ENCODE results near the gene TRH. TPM values are rescaled to one million over a fixed set of nuclear protein-coding genes. Genes with fewer than 3 reads are reported as not detected.
"Not testable (repeated sequence)": the region's sequence is repeated elsewhere in the genome, so short reads cannot be mapped to it uniquely, and the experiment has no call there.

Gene TRH
- total and polyA plus RNA-seq, 2 donors (not counting 3 experiments of a cell fraction or from before 2014, with no cell fraction given) = not detected

DNA sequence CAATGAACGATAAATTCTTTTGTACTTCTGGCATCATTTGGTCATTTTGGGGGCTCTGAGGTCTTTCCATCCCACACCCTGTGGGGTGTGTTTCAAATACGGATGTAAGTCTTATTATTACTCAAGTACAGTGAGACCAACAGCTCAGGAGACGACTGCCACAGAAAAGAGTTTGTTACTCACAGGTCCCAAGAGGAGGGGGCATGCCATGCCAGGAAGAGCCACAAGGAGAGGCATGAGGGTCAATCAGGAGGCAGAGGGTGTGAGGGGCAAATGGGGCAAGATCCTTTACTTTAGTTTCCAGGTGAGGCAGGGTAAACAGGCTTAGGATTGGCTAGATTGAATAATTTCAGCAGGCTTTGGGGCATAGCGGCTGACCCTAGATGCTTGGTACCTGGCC lies 21.6 kb downstream of the TRH start:
- Histone ChIP-seq H3K79me2 (ENCODE audit: control insufficient read depth, insufficient read depth, low read length) (no peaks in the 10 kb centered on the region), H3K4me1 (ENCODE audit: control insufficient read depth, extremely low read depth, insufficient read depth, low read length) (no peaks in the 10 kb centered on the region), H3K4me3 (replicated peaks in 1 of 3; ENCODE audit: insufficient read depth in 1 of 3, low read depth in 1 of 3, low read length in 3 of 3) (no peak overlapping the region), H2AFZ (ENCODE audit: low read depth, low read length) (no peak overlapping the region), H3K9me1 (replicated peaks; ENCODE audit: control insufficient read depth, extremely low read depth, insufficient read depth, low read length) (no peaks in the 10 kb centered on the region), H4K20me1 (replicated peaks; ENCODE audit: control insufficient read depth, extremely low read depth, insufficient read depth, low read length) (no peaks in the 10 kb centered on the region), H3K9me3 (replicated peaks; ENCODE audit: control insufficient read depth, insufficient read depth, low read length) (no peaks in the 10 kb centered on the region), H3K4me2 (ENCODE audit: insufficient read depth, low read length) (no peak overlapping the region), H3K36me3 (ENCODE audit: control insufficient read depth in 2 of 2, extremely low read depth in 1 of 2, insufficient read depth in 2 of 2, low read length in 2 of 2) (no peaks in the 10 kb centered on the region), H3K9ac (replicated peaks; ENCODE audit: extremely low read depth, insufficient read depth, low read length) (no peak overlapping the region), H3K27me3 (ENCODE audit: control insufficient read depth in 2 of 2, insufficient read depth in 2 of 2, low read length in 2 of 2) (peaks cover 14 to 17% of the 10 kb centered on the region in 2 experiments), H3K27ac (ENCODE audit: insufficient read depth, low read depth, low read length) (no peak overlapping the region)
- no peak for DNase-seq (ENCODE audit: low read depth, low spot score)
- FAIRE-seq = no peak
- ChIA-PET POLR2A (no interaction called here), CTCF (interaction anchor here (0.7 kb wide), 1 partner anchor 10 kb away, joined by 3 read pairs; no protein-coding TSS in a partner anchor)
- no peak for TF ChIP-seq EZH2 (IDR thresholded peaks at IDR 0.05; ENCODE audit: borderline replicate concordance, low read depth, low read length, severe bottlenecking)
- TF ChIP-seq GATA2 (IDR thresholded peaks at IDR 0.05; ENCODE audit: insufficient read depth, insufficient read length, low read depth, low read length) = no peak
- TF ChIP-seq, protein P1, sequence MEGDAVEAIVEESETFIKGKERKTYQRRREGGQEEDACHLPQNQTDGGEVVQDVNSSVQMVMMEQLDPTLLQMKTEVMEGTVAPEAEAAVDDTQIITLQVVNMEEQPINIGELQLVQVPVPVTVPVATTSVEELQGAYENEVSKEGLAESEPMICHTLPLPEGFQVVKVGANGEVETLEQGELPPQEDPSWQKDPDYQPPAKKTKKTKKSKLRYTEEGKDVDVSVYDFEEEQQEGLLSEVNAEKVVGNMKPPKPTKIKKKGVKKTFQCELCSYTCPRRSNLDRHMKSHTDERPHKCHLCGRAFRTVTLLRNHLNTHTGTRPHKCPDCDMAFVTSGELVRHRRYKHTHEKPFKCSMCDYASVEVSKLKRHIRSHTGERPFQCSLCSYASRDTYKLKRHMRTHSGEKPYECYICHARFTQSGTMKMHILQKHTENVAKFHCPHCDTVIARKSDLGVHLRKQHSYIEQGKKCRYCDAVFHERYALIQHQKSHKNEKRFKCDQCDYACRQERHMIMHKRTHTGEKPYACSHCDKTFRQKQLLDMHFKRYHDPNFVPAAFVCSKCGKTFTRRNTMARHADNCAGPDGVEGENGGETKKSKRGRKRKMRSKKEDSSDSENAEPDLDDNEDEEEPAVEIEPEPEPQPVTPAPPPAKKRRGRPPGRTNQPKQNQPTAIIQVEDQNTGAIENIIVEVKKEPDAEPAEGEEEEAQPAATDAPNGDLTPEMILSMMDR (IDR thresholded peaks at IDR 0.05; ENCODE audit: extremely low read depth in 1 of 2, insufficient read depth in 1 of 2, low read depth in 1 of 2, low read length in 2 of 2) = no peak
- TF ChIP-seq MYC (IDR thresholded peaks at IDR 0.05; ENCODE audit: low read depth, low read length) = no peak
- TF ChIP-seq POLR2A (IDR thresholded peaks at IDR 0.05; ENCODE audit: low read depth, low read length) = no peak
- TF ChIP-seq POLR2AphosphoS5 (IDR thresholded peaks at IDR 0.05; ENCODE audit: insufficient read depth, low read depth, low read length) = no peak
- no peak for TF ChIP-seq FOS (IDR thresholded peaks at IDR 0.05; ENCODE audit: borderline replicate concordance, insufficient read depth, low read length)
- TF ChIP-seq, protein P2, sequence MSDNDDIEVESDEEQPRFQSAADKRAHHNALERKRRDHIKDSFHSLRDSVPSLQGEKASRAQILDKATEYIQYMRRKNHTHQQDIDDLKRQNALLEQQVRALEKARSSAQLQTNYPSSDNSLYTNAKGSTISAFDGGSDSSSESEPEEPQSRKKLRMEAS (IDR thresholded peaks at IDR 0.05; ENCODE audit: insufficient read depth, insufficient read length) = no peak
- TF ChIP-seq JUN (IDR thresholded peaks at IDR 0.05; ENCODE audit: borderline replicate concordance, insufficient read depth, insufficient read length, low read depth) = no peak
- intact Hi-C loops (cut with micrococcal nuclease) = no loop called here
- no TSS peak for BruUV-seq (replicated peaks)
- dilution Hi-C loops (cut with MboI; ENCODE audit: extremely low pct_ligation_motif_present, low sequenced_read_pairs) = no loop called here

DNA sequence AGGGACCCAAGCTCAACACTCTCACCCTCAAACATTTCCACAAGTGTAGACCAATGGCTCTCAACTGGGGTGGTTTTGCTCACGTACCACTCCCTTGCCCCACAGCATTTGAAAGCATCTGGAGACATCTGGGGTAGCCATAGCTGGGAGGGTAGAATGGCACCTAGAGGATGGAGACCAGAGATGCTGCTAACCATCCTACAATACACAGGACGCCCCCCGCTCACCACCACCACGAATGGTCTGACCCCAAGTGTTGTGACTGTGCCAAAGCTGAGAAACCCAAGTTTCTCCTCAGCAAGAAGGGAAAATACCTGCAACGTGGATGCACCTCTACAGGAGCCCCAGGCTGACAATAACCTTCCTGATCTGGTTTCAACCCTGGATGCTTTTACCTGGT lies 24.7 kb downstream of the TRH start:
- CTCF ChIA-PET = interaction anchor here (1.5 kb wide), 1 partner anchor 57 kb away, joined by 6 read pairs; no protein-coding TSS in a partner anchor
- H3K4me3 ChIP-seq (replicated peaks in 1 of 3; ENCODE audit: insufficient read depth in 1 of 3, low read depth in 1 of 3, low read length in 3 of 3); H2AFZ ChIP-seq (ENCODE audit: low read depth, low read length); H4K20me1 ChIP-seq (replicated peaks; ENCODE audit: control insufficient read depth, extremely low read depth, insufficient read depth, low read length); H3K9me3 ChIP-seq (replicated peaks; ENCODE audit: control insufficient read depth, insufficient read depth, low read length); DNase-seq (ENCODE audit: low read depth, low spot score); dilution Hi-C loops (cut with MboI; ENCODE audit: extremely low pct_ligation_motif_present, low sequenced_read_pairs); POLR2A ChIA-PET; H3K4me1 ChIP-seq (ENCODE audit: control insufficient read depth, extremely low read depth, insufficient read depth, low read length); BruUV-seq (replicated peaks); intact Hi-C loops (cut with micrococcal nuclease); H3K4me2 ChIP-seq (ENCODE audit: insufficient read depth, low read length); H3K9me1 ChIP-seq (replicated peaks; ENCODE audit: control insufficient read depth, extremely low read depth, insufficient read depth, low read length); FAIRE-seq; H3K36me3 ChIP-seq (ENCODE audit: control insufficient read depth in 2 of 2, extremely low read depth in 1 of 2, insufficient read depth in 2 of 2, low read length in 2 of 2); H3K9ac ChIP-seq (replicated peaks; ENCODE audit: extremely low read depth, insufficient read depth, low read length); H3K27ac ChIP-seq (ENCODE audit: insufficient read depth, low read depth, low read length); H3K79me2 ChIP-seq (ENCODE audit: control insufficient read depth, insufficient read depth, low read length): not testable (repeated sequence)
- peaks cover 9 to 11% of the 10 kb centered on the region in 2 experiments for H3K27me3 ChIP-seq (ENCODE audit: control insufficient read depth in 2 of 2, insufficient read depth in 2 of 2, low read length in 2 of 2)

Measured in endothelial cell of umbilical vein (primary cell).